Endothelial cell of hepatic sinusoid (primary cell): Measurements from ENCODE around the gene SLC35B3.
"Not testable (repeated sequence)": the region's sequence is repeated elsewhere in the genome, so short reads cannot be mapped to it uniquely, and the experiment has no call there.

ENCODE experiments used
- in situ Hi-C: cut with HindIII; loops from 2 replicates; pipeline ENCODE4 v1.10.0; 2017; ENCODE audit warnings: low sequenced_read_pairs

SLC35B3 gene

GRCh38 chr6:8415280-8415679 lies 20.1 kb downstream of the SLC35B3 start:
- in situ Hi-C loops = no loop called here

- in situ Hi-C loops = no loop called here
Measured at GRCh38 chr6:8414844-8415243, 20.5 kb downstream of the SLC35B3 start.

- in situ Hi-C loops = not testable (repeated sequence)
Measured at GRCh38 chr6:8405946-8406345, 29.4 kb downstream of the SLC35B3 start.

GRCh38 chr6:8402546-8402945 lies 32.8 kb downstream of the SLC35B3 start:
- in situ Hi-C loops = no loop called here

GRCh38 chr6:8400663-8401062 lies 34.7 kb downstream of the SLC35B3 start:
- in situ Hi-C loops = no loop called here

- in situ Hi-C loops = no loop called here
Measured at GRCh38 chr6:8392569-8392968, 42.8 kb downstream of the SLC35B3 start.

- in situ Hi-C loops = no loop called here
Measured at GRCh38 chr6:8391934-8392333, 43.4 kb downstream of the SLC35B3 start.

- in situ Hi-C loops = no loop called here
Measured at GRCh38 chr6:8389036-8389818, 46.1 kb downstream of the SLC35B3 start.

GRCh38 chr6:8387942-8388437 lies 47.4 kb downstream of the SLC35B3 start:
- in situ Hi-C loops = no loop called here

- in situ Hi-C loops = loop anchor here (5.0 kb wide), 1 partner anchor 76 kb away; no protein-coding TSS in a partner anchor
Measured at GRCh38 chr6:8383584-8383983, 51.8 kb downstream of the SLC35B3 start.

- in situ Hi-C loops = loop anchor here (5.0 kb wide), 1 partner anchor 75 kb away; no protein-coding TSS in a partner anchor
Measured at GRCh38 chr6:8382434-8382833, 52.9 kb downstream of the SLC35B3 start.

GRCh38 chr6:8375916-8376315 lies 59.4 kb downstream of the SLC35B3 start:
- in situ Hi-C loops = no loop called here
